Choroid plexus epithelial cell (primary cell): Measurements from ENCODE around the gene STK17B.

Source experiments
- DNase-seq: peaks from one replicate; pipeline ENCODE4 v3.0.0-alpha.2; 2010; ENCODE audit warnings: low read depth
- H3K4me3 ChIP-seq: 2 replicates; pipeline ENCODE4 v1.5.1; 2011; ENCODE audit warnings: low read depth, mild to moderate bottlenecking, control low read depth, low read length, moderate library complexity
- CTCF ChIP-seq: conservative IDR thresholded peaks from 2 replicates; pipeline ENCODE4 v1.5.1; 2011; ENCODE audit warnings: low read depth, mild to moderate bottlenecking, control low read depth, inconsistent platforms, low read length, moderate library complexity

Gene STK17B

GRCh38 chr2:196171248-196171871 is at the start of gene STK17B:
Gene STK17B (minus strand): TSS chr2:196171578. CDS start chr2:196163383, 8,195 bp downstream.
- H3K4me3 ChIP-seq: peak within 1 kb of the TSS; percentile 87
- peak; percentile 96 for DNase-seq
- peak; percentile 15 for TF ChIP-seq CTCF

GRCh38 chr2:196220671-196221070 is 49.3 kb upstream of the STK17B start:
- no peak for DNase-seq
- TF ChIP-seq CTCF: no peak
- H3K4me3 ChIP-seq: no peak overlapping the region

- no peak overlapping the region for H3K4me3 ChIP-seq
- DNase-seq: no peak
- no peak for TF ChIP-seq CTCF
Observed at GRCh38 chr2:196219671-196220070, 48.3 kb upstream of the STK17B start.

- no peak for TF ChIP-seq CTCF
- DNase-seq: no peak
- no peak overlapping the region for H3K4me3 ChIP-seq
Observed at GRCh38 chr2:196218106-196218505, 46.7 kb upstream of the STK17B start.

- no peak for DNase-seq
- no peak overlapping the region for H3K4me3 ChIP-seq
- TF ChIP-seq CTCF: no peak
Observed at GRCh38 chr2:196217116-196217515, 45.7 kb upstream of the STK17B start.

GRCh38 chr2:196215376-196215775 is 44.0 kb upstream of the STK17B start:
- TF ChIP-seq CTCF: no peak
- no peak for DNase-seq
- H3K4me3 ChIP-seq: no peak overlapping the region

- H3K4me3 ChIP-seq: no peak overlapping the region
- no peak for TF ChIP-seq CTCF
- no peak for DNase-seq
Observed at GRCh38 chr2:196214156-196214555, 42.8 kb upstream of the STK17B start.
